DOHH2 (cell line): Measurements from ENCODE around the gene SYNE1.

Experiments
- EZH2phosphoT487 ChIP-seq: fragments of 200-600 bp; sonication (generic); IDR thresholded peaks from 2 replicates; pipeline ENCODE4 v1.6.1; 2017; ENCODE audit warnings: borderline replicate concordance, mild to moderate bottlenecking, antibody characterized with exemption, low read length, moderate library complexity, mixed read lengths
- TF ChIP-seq, protein P1 (sequence below): fragments of 200-600 bp; sonication (generic); IDR thresholded peaks from one replicate; pipeline ENCODE4 v1.5.1; 2014; ENCODE audit warnings: antibody characterized with exemption, mild to moderate bottlenecking, low read depth, low read length; ENCODE audit not compliant: poor library complexity, severe bottlenecking

DNA sequence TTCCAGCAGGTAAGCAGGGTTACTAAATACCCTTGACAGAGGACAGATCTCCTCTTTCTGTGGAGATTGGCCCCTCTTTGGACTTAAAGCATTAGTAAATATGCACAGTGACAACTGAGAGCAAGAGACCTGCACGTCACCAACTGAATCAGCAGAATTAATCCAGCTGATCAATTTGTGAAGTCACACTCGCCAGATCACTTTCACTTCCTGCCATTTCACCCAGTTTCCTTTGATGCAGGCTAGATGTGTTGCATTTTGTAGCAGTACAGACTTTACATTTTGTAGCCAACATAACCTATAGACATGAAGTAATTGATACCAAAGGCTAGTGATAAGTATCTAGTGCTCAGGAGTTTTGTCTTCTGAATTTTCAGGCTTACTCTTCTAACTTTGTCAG is 11.9 kb downstream of the SYNE1 start:
- TF ChIP-seq, protein P1, sequence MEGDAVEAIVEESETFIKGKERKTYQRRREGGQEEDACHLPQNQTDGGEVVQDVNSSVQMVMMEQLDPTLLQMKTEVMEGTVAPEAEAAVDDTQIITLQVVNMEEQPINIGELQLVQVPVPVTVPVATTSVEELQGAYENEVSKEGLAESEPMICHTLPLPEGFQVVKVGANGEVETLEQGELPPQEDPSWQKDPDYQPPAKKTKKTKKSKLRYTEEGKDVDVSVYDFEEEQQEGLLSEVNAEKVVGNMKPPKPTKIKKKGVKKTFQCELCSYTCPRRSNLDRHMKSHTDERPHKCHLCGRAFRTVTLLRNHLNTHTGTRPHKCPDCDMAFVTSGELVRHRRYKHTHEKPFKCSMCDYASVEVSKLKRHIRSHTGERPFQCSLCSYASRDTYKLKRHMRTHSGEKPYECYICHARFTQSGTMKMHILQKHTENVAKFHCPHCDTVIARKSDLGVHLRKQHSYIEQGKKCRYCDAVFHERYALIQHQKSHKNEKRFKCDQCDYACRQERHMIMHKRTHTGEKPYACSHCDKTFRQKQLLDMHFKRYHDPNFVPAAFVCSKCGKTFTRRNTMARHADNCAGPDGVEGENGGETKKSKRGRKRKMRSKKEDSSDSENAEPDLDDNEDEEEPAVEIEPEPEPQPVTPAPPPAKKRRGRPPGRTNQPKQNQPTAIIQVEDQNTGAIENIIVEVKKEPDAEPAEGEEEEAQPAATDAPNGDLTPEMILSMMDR, result no peak
- no peak for TF ChIP-seq EZH2phosphoT487
